ENCODE results near the gene RGS3. TPM values are rescaled to one million over a fixed set of nuclear protein-coding genes. Genes with fewer than 3 reads are reported as not detected.
A peak's percentile ranks its signal among the peaks of the same experiment; 100 is the strongest.

Gene RGS3
- total and polyA plus RNA-seq, 10 donors: 17.5 to 122 (median 82.5) TPM

- intact Hi-C loops (cut with DNase I; ENCODE audit: low total_unique reads): loop anchor here (10.0 kb wide), 1 partner anchor 59 kb away; no protein-coding TSS in a partner anchor
- no peaks in the 10 kb centered on the region for H3K9me3 ChIP-seq
- TF ChIP-seq, protein P1, sequence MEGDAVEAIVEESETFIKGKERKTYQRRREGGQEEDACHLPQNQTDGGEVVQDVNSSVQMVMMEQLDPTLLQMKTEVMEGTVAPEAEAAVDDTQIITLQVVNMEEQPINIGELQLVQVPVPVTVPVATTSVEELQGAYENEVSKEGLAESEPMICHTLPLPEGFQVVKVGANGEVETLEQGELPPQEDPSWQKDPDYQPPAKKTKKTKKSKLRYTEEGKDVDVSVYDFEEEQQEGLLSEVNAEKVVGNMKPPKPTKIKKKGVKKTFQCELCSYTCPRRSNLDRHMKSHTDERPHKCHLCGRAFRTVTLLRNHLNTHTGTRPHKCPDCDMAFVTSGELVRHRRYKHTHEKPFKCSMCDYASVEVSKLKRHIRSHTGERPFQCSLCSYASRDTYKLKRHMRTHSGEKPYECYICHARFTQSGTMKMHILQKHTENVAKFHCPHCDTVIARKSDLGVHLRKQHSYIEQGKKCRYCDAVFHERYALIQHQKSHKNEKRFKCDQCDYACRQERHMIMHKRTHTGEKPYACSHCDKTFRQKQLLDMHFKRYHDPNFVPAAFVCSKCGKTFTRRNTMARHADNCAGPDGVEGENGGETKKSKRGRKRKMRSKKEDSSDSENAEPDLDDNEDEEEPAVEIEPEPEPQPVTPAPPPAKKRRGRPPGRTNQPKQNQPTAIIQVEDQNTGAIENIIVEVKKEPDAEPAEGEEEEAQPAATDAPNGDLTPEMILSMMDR (IDR thresholded peaks at IDR 0.05 in 8 of 11, conservative IDR thresholded peaks at IDR 0.05 in 3 of 11): no peak
- no peak for TF ChIP-seq POLR2AphosphoS5 (IDR thresholded peaks at IDR 0.05)
- TF ChIP-seq POLR2A (IDR thresholded peaks at IDR 0.05): no peak
- 74 to 89% (median 88%) methylated on average over 2 of the region's 2 CpGs for WGBS, 5 donors
- no peaks in the 10 kb centered on the region for H3K27me3 ChIP-seq (replicated peaks in 1 of 7)
- DNase-seq: no peak
- no peak overlapping the region for H3K4me3 ChIP-seq
- peaks cover 0 to 4% (median 0%) of the 10 kb centered on the region in 6 donors for H3K36me3 ChIP-seq
- peak overlapping the region in 5 of 8 donors; percentile 38 to 67 (median 40) for H3K27ac ChIP-seq
- peaks cover 26 to 98% (median 60%) of the 10 kb centered on the region in 6 donors for H3K4me1 ChIP-seq
Observed at GRCh38 chr9:113573959-113574352, 110.4 kb downstream of the RGS3 start.

DNA sequence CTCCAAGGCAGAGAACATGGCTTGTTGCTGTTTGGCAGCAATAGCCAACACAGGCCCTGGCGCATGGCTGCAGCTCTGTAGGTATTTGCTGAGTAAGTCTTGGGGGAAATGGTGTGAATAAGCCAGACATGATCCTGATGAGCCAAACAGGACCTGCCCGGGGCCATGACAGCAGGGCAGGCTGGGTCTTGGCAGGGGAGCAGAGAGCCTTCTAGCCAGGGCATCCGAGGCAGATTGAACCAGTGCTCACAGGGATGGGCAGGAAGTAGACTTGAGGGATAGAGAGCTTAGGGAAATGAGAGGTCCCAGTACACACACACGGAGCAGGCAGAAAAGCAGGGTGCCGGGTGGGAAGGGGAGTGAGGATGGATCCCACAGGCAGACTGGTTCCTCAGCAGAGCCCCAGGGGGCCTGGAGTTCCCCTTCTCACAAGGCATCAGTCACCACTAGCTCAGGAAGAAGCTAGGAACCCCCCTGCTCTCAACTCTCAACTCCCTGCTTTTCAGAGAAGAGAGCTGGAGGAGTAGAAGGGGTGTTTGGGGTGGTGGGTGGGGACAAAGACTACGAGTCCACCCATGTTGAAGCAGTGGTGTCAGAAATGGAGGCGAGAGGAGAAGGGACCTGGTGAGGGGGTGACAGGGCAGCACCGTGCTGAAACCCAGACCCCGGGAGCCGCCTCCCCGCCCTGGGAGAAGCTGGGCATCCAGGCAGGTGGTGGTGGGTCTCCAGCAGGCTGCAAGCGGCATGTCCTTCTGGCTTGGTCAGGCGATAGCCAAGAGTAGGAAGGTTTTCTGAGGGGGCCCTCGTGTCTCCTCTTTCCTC is 111.1 kb downstream of the RGS3 start:
- TF ChIP-seq POLR2A (IDR thresholded peaks at IDR 0.05) (no peak), POLR2AphosphoS5 (IDR thresholded peaks at IDR 0.05) (no peak)
- TF ChIP-seq, protein P1 (IDR thresholded peaks at IDR 0.05 in 8 of 11, conservative IDR thresholded peaks at IDR 0.05 in 3 of 11): no peak

DNA sequence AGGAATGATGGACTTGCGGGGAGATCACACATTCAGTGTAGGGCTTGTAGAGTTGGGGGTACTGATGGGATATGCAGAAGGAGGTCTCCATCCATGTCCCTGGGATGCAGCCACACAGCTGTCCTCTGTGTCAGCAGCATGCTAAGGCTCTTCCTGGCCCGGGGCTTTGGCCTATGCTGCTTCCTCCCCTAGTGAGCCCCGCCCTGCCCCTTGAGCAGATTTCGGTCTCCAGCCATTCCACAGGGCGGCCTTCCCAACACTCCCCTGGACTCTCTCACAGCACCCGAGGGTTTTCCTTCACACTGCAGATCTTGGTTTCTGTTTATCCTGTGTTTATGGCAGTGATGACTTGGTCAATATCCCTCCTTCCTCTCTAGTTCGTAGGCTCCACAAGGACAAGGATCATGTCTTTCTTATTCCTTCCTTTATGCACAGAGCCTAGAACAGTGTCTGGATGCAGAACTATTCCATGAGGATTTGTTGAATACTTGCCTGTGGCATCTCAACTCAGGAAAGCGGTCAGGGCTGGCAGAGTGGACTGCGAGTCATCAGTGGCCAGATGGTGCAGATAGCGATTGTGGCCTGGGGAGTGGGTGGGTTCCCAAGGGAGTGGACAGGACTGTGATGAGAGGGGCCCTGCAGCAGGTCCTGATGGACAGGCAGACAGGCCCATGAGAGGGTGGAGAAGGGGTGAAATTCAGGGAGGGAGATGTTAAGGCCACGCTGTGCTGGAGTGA is 114.2 kb downstream of the RGS3 start:
- H3K27ac ChIP-seq: peak overlapping the region in 7 of 8 donors; percentile 87 to 96 (median 94)
- intact Hi-C loops (cut with DNase I; ENCODE audit: low total_unique reads): loop anchor here (10.0 kb wide), 1 partner anchor 63 kb away; no protein-coding TSS in a partner anchor
- H3K9me3 ChIP-seq: no peaks in the 10 kb centered on the region
- WGBS, 5 donors: 68 to 83% (median 75%) methylated on average over 11 of the region's 11 CpGs
- H3K4me3 ChIP-seq: no peak overlapping the region
- peak; percentile 84 for DNase-seq
- no peaks in the 10 kb centered on the region for H3K27me3 ChIP-seq (replicated peaks in 1 of 7)
- peaks cover 0 to 8% (median 0%) of the 10 kb centered on the region in 6 donors for H3K36me3 ChIP-seq
- TF ChIP-seq, protein P1 (IDR thresholded peaks at IDR 0.05 in 8 of 11, conservative IDR thresholded peaks at IDR 0.05 in 3 of 11): no peak
- TF ChIP-seq POLR2A (IDR thresholded peaks at IDR 0.05) (no peak), POLR2AphosphoS5 (IDR thresholded peaks at IDR 0.05) (peak in 2 of 3 donors; percentile 28 to 36)
- H3K4me1 ChIP-seq: peaks cover 61 to 100% (median 94%) of the 10 kb centered on the region in 6 donors

More for the DNA sequence above, 111.1 kb downstream of the RGS3 start:
- DNase-seq: peak; percentile 67
- H3K4me1 ChIP-seq: peaks cover 33 to 100% (median 65%) of the 10 kb centered on the region in 6 donors
- H3K27me3 ChIP-seq (replicated peaks in 1 of 7): no peaks in the 10 kb centered on the region
- H3K36me3 ChIP-seq: no peaks in the 10 kb centered on the region
- WGBS, 5 donors: 81 to 86% (median 85%) methylated on average over 11 to 14 of the region's 14 CpGs
- no peaks in the 10 kb centered on the region for H3K9me3 ChIP-seq
- intact Hi-C loops (cut with DNase I; ENCODE audit: low total_unique reads): loop anchor here (10.0 kb wide), 1 partner anchor 60 kb away; no protein-coding TSS in a partner anchor
- H3K27ac ChIP-seq: peak overlapping the region in 6 of 8 donors; percentile 38 to 67 (median 40)
- H3K4me3 ChIP-seq: no peak overlapping the region
